ENCODE data around the gene BMERB1. TPM values are rescaled to one million over a fixed set of nuclear protein-coding genes. Genes with fewer than 3 reads are reported as not detected.

The BMERB1 gene
- total and polyA plus RNA-seq, 9 of the 15 experiments (the other 6 are each of a cell fraction or from before 2014, with no cell fraction given) = 0.29 to 2.9 (median 0.94) TPM

DNA sequence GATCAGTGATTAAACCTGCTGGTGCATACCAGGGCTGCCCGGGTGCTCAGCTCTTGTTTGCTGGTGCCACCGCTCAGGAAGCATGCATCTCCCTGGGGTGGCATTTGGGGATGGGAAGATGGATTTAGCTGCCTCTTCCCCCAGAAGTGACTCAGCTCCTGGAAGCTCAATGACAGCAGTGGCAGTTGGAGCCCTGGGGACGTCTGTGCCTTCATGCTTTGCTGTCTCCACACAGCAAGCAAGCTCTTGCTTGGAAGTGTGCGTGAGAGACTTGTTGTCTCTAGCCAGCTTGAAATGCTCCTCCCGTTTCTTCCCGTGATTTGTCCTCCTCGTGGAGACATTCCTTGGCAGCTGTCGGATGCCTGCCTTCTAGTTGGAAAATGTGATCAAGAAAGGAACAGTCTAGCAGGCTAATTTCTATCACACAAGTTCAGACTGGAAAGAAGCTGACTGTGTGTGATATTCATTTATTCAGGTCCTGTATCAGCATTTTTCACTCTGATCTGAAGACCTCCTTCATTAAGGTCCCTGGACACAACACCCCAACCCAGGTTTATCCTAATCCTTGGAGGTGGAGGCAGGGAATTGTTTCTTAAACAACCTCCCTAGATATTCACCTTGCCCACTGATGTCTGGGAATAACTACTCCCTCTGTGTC is 73.0 kb downstream of the BMERB1 start:
- intact Hi-C loops (cut with micrococcal nuclease) (no loop called here), in situ Hi-C loops (cut with MboI) (no loop called here)
- TF ChIP-seq ZNF316 (IDR thresholded peaks at IDR 0.05) = peak; percentile 59
- no peak for TF ChIP-seq U2AF1 (optimal IDR thresholded peaks at IDR 0.05; ENCODE audit: low read depth, low read length)
- peak; percentile 44 for TF ChIP-seq C11orf30 (IDR thresholded peaks at IDR 0.05; ENCODE audit: low read depth)
- TF ChIP-seq MAFG (tag; conservative IDR thresholded peaks at IDR 0.05) = 0 out of 2 replicates have a peak, but pooled peaks have one; percentile 16
- 34% methylated on average over 8 of the region's 8 CpGs for WGBS (ENCODE audit: insufficient coverage, low coverage, missing lambda C conversion rate)
- Histone ChIP-seq H3K9me3 (replicated peaks; ENCODE audit: control insufficient read depth, insufficient read depth, low read depth, low read length) (no peaks in the 10 kb centered on the region), H3K27ac (ENCODE audit: extremely low read depth, low read depth, low read length) (no peak overlapping the region), H3K36me3 (ENCODE audit: control insufficient read depth, insufficient read depth, low read length) (no peaks in the 10 kb centered on the region), H3K4me1 (replicated peaks in 1 of 2; ENCODE audit: control insufficient read depth in 2 of 2, insufficient read depth in 2 of 2, low read length in 2 of 2) (peaks cover 6 to 19% of the 10 kb centered on the region in 2 experiments; a peak in 3 of 5 replicates), H3K27me3 (ENCODE audit: control insufficient read depth in 2 of 2, insufficient read depth in 2 of 2, low read length in 2 of 2) (no peaks in the 10 kb centered on the region), H2AFZ (ENCODE audit: low read depth, low read length) (peak overlapping the region; percentile 42; the same call in 1 of the 2 replicates), H3K9ac (ENCODE audit: insufficient read depth in 1 of 2, low read depth in 2 of 2, low read length in 2 of 2) (peak overlapping the region in 1 of 2 experiments; percentile 14; a peak in 1 of 4 replicates), H3K4me3 (no peak overlapping the region), H3K4me2 (ENCODE audit: insufficient read depth, low read length) (no peak overlapping the region), H3K9me1 (ENCODE audit: control insufficient read depth, insufficient read depth, low read length) (no peaks in the 10 kb centered on the region), H3K79me2 (ENCODE audit: control insufficient read depth, insufficient read depth, low read length) (no peaks in the 10 kb centered on the region), H4K20me1 (replicated peaks; ENCODE audit: control insufficient read depth, insufficient read depth, low read length) (no peaks in the 10 kb centered on the region)
- DNase-seq (ENCODE audit: extremely low read depth in 1 of 4, low spot score in 3 of 4) = no peak
- ChIA-PET POLR2A (interaction anchor here (1.0 to 3.4 kb wide), 3 partner anchors 13 to 41 kb away, joined by 3 to 20 read pairs (median 4); no protein-coding TSS in a partner anchor), CTCF (ENCODE audit: low intra/inter-chr PET ratio) (interaction anchor here (0.7 kb wide), 1 partner anchor 80 kb away, joined by 3 read pairs; no protein-coding TSS in a partner anchor)
- no peak for FAIRE-seq
- BruUV-seq (replicated peaks) = no TSS peak
- no peak for ATAC-seq

Data from K562 (cell line).